Smooth muscle cell (in vitro differentiated cells): Measurements from ENCODE around the gene VCX3A. TPM values are rescaled to one million over a fixed set of nuclear protein-coding genes. Genes with fewer than 3 reads are reported as not detected.
"Not testable (repeated sequence)": the region's sequence is repeated elsewhere in the genome, so short reads cannot be mapped to it uniquely, and the experiment has no call there.

ENCODE experiments used
- DNase-seq: peaks from one replicate; lab custom pipeline; 2025; ENCODE audit not compliant: unreplicated experiment; lab: John Stamatoyannopoulos, UW
- H2AFZ ChIP-seq: fragments of 200-600 bp; sonication (generic); 2 replicates; pipeline ENCODE4 v1.6.0; 2016; ENCODE audit warnings: antibody characterized with exemption, low read depth, mild to moderate bottlenecking
- H3F3A ChIP-seq: fragments of 200-600 bp; sonication (generic); 2 replicates; pipeline ENCODE4 v1.6.0; 2017; ENCODE audit warnings: antibody characterized with exemption, low read depth
- H3K27ac ChIP-seq: fragments of 200-600 bp; sonication (generic); 2 replicates; pipeline ENCODE4 v1.5.1; 2016; ENCODE audit warnings: low read depth, mild to moderate bottlenecking
- H3K27me3 ChIP-seq: fragments of 200-600 bp; sonication (generic); 2 replicates; pipeline ENCODE4 v1.6.1; 2016; ENCODE audit warnings: low read depth, mild to moderate bottlenecking
- H3K36me3 ChIP-seq: fragments of 200-600 bp; sonication (generic); 2 replicates; pipeline ENCODE4 v1.5.1; 2016; ENCODE audit warnings: low read depth
- H3K4me1 ChIP-seq: fragments of 200-600 bp; sonication (generic); 2 replicates; pipeline ENCODE4 v1.5.1; 2016; ENCODE audit warnings: low read depth
- H3K4me2 ChIP-seq: fragments of 200-600 bp; sonication (generic); 2 replicates; pipeline ENCODE4 v1.6.0; 2016; ENCODE audit warnings: mild to moderate bottlenecking
- H3K4me3 ChIP-seq: fragments of 200-600 bp; sonication (generic); 2 replicates; pipeline ENCODE4 v1.5.1; 2016; ENCODE audit warnings: mild to moderate bottlenecking
- H3K79me2 ChIP-seq: fragments of 200-600 bp; sonication (generic); 2 replicates; pipeline ENCODE4 v1.6.0; 2016; ENCODE audit warnings: low read depth, mild to moderate bottlenecking
- H3K9ac ChIP-seq: fragments of 200-600 bp; sonication (generic); 2 replicates; pipeline ENCODE4 v1.6.0; 2016; ENCODE audit warnings: low read depth
- H3K9me3 ChIP-seq: fragments of 200-600 bp; sonication (generic); replicated peaks from 2 replicates; pipeline ENCODE4 v1.5.1; 2016; ENCODE audit warnings: low read depth
- H4K20me1 ChIP-seq: fragments of 200-600 bp; sonication (generic); 2 replicates; pipeline ENCODE4 v1.6.0; 2016; ENCODE audit warnings: low read depth
- CTCF ChIP-seq: fragments of 200-600 bp; sonication (generic); IDR thresholded peaks from 2 replicates; pipeline ENCODE4 v1.5.1; 2017; ENCODE audit warnings: borderline replicate concordance, mild to moderate bottlenecking, antibody characterized with exemption; ENCODE audit not compliant: insufficient read depth, poor library complexity, severe bottlenecking
- WGBS: methylation state at CpG from one replicate; pipeline ENCODE4 v1.1.7; 2016; ENCODE audit warnings: low lambda C conversion rate; 5-methylcytosine and 5-hydroxymethylcytosine counted together
- polyA plus RNA-seq: library from polyadenylated mRNA; unstranded; fragments of >200 nt; fragmentation: Nextera tagmentation; extraction: Ambion mirVana; gene quantifications from 2 replicates; pipeline ENCODE4 v1.2.1, GENCODE V29; 2016
- total RNA-seq: library from RNA; depleted of rRNA; stranded (reverse); fragments of >200 nt; gene quantifications from 2 replicates; pipeline ENCODE4 v1.2.3, GENCODE V29; 2014

Gene VCX3A
- total RNA-seq, result not detected in 2 replicates
- polyA plus RNA-seq, result 0.71 and 0.91 TPM in 2 replicates

DNA sequence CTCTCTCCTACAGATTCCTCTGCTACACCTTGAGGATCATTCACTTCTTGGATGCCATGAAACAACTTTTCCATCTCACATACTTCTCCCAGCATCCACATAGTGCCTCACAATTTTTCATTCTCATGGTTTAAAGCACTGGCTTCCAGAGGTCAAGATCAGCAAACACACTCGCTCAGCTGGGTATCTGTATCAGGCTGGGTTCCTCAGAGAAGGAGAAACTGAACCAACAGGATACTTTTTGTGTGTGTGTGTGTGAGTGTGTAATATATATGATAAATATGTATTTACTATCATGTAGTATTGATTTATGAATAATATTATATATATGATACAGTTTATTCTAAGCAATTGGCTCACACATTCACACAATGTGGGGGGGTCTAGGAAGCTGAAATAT lies at the start of gene VCX3A:
VCX3A (minus strand) TSS at position 101 of the 400 bp plus-strand sequence. CDS start 621 bp downstream, outside the sequence.
- not testable (repeated sequence) for H3K4me2 ChIP-seq, H3K27me3 ChIP-seq, H3K9me3 ChIP-seq, H3K27ac ChIP-seq, H3K36me3 ChIP-seq, H4K20me1 ChIP-seq, H3F3A ChIP-seq, H3K4me3 ChIP-seq, H3K4me1 ChIP-seq, DNase-seq, H3K79me2 ChIP-seq, H3K9ac ChIP-seq, H2AFZ ChIP-seq
- WGBS, result 89% methylated on average over 1 of the region's 1 CpG

DNA sequence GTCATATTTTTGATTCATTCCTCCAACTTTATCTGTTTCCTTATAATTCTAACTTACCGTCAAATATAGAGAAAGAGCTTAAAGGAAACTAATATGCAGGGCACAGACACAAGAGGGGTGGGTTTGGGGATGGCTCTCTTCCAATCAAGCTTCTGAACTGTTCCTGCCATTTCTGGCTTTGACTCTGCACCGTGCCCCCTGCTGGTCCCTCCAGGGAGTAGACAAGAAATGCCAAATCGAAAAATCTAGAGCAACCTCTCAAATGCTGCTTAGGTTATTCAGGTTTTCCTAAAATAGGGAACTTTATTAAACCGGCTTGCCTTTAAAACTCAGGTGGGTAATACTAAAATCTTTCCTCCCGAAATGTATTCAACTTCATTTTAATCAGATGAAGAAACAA lies 39.8 kb upstream of the VCX3A start:
- Histone ChIP-seq H3K4me2 (no peak overlapping the region), H3K36me3 (no peaks in the 10 kb centered on the region), H3F3A (no peaks in the 10 kb centered on the region), H3K79me2 (no peaks in the 10 kb centered on the region), H3K27ac (no peak overlapping the region), H3K4me3 (no peak overlapping the region), H4K20me1 (no peaks in the 10 kb centered on the region), H2AFZ (no peak overlapping the region), H3K27me3 (no peaks in the 10 kb centered on the region), H3K4me1 (no peaks in the 10 kb centered on the region), H3K9ac (no peak overlapping the region), H3K9me3 (no peaks in the 10 kb centered on the region)
- WGBS, result 66% methylated on average over 5 of the region's 5 CpGs
- DNase-seq, result no peak
- no peak for TF ChIP-seq CTCF

DNA sequence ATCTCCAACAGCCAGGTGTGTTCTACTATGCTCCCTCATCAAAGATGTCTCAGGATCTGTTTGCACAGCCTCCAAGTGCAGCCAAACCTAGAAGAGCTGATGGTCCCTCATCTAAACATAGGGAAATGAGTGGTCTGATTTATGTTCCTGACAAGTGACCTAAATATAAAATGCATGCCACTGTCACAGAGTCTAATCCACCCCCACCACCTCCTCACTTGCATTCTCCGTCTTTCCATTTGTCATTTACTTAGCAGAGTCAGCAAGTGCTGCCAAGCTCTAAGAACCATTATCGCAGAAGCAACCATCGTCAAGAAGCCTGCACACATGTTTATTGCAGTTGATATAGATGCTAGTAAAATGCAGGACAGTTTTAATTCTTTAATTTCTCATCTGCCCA lies 33.1 kb upstream of the VCX3A start:
- Histone ChIP-seq H2AFZ (no peak overlapping the region), H3F3A (no peaks in the 10 kb centered on the region), H4K20me1 (no peaks in the 10 kb centered on the region), H3K27ac (peak overlapping the region; percentile 11), H3K36me3 (no peaks in the 10 kb centered on the region), H3K79me2 (no peaks in the 10 kb centered on the region), H3K4me1 (no peaks in the 10 kb centered on the region), H3K9ac (no peak overlapping the region), H3K4me2 (peak overlapping the region; percentile 12), H3K27me3 (no peaks in the 10 kb centered on the region), H3K4me3 (no peak overlapping the region), H3K9me3 (no peaks in the 10 kb centered on the region)
- no peak for DNase-seq
- 75% methylated on average over 3 of the region's 3 CpGs for WGBS
- TF ChIP-seq CTCF, result no peak

DNA sequence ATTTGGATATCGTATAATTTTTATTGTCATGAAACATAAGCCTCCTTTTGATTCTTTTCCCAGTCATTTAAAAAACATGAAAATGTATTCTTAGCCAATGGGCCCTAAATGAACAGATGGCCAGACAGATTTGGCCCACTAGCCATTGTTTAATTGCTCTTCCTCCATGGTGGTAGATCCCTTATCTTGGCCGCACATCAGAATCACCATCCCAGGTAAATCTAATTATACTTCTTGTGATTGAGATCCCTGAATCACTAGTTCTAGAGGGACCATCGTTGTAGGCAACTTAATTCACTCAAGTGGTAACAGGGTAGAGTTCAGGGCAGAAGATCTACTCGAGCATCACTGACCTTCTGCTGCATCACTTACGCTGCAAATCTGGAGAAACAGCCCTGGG lies 24.1 kb upstream of the VCX3A start:
- 78% methylated on average over 5 of the region's 5 CpGs for WGBS
- Histone ChIP-seq H2AFZ (no peak overlapping the region), H3K4me2 (no peak overlapping the region), H3K79me2 (no peaks in the 10 kb centered on the region), H4K20me1 (no peaks in the 10 kb centered on the region), H3F3A (no peaks in the 10 kb centered on the region), H3K27ac (no peak overlapping the region), H3K9ac (no peak overlapping the region), H3K9me3 (no peaks in the 10 kb centered on the region), H3K36me3 (no peaks in the 10 kb centered on the region), H3K4me1 (no peaks in the 10 kb centered on the region), H3K27me3 (no peaks in the 10 kb centered on the region), H3K4me3 (no peak overlapping the region)
- no peak for DNase-seq
- no peak for TF ChIP-seq CTCF
